GM12878 (cell line): ENCODE data around the gene EYS. TPM values are rescaled to one million over a fixed set of nuclear protein-coding genes. Genes with fewer than 3 reads are reported as not detected.
A peak's percentile ranks its signal among the peaks of the same experiment; 100 is the strongest.

Source experiments
- ATAC-seq: fragments of 200-7000 bp; cut with Tn5 transposase; 3 replicates; pipeline ENCODE4 v1.9.1; 2020; ENCODE audit warnings: mild to moderate bottlenecking, moderate library complexity
- BruUV-seq: library from RNA; stranded (reverse); fragments of 400-500 nt; replicated peaks from 2 replicates; lab custom pipeline; 2021; lab: Mats Ljungman, UMichigan
- CTCF ChIA-PET: fragments of 300-600 bp; sonication (Branson Sonifier 250); formaldehyde crosslinking; extraction: SDS; loops from one replicate; lab custom pipeline; 2021; ENCODE audit warnings: inconsistent platforms; lab: Yijun Ruan, JAX
- POLR2A ChIA-PET: fragments of 350-600 bp; formaldehyde crosslinking; extraction: SDS; loops from one replicate; lab custom pipeline; 2021; ENCODE audit warnings: inconsistent platforms; lab: Charles Lee
- RAD21 ChIA-PET: fragments of 300-600 bp; sonication (Branson Sonifier 250); formaldehyde crosslinking; loops from one replicate; lab custom pipeline; 2023; ENCODE audit warnings: antibody characterized with exemption; ENCODE audit not compliant: unreplicated experiment; lab: Charles Lee
- SMC1A ChIA-PET: fragments of 300-600 bp; sonication (Branson Sonifier 250); formaldehyde crosslinking; loops from one replicate; lab custom pipeline; 2023; ENCODE audit not compliant: unreplicated experiment, uncharacterized antibody; lab: Charles Lee
- DNase-seq: peaks from one replicate; pipeline ENCODE4 v3.0.0-alpha.2; 2011; ENCODE audit warnings: low read depth, low spot score
- FAIRE-seq: peaks from 3 replicates; lab custom pipeline; 2011; peaks lifted over from hg19 to GRCh38; lab: Jason Lieb, UNC
- H2AFZ ChIP-seq: 2 replicates; pipeline ENCODE4 v1.6.0; 2011; ENCODE audit warnings: low read depth, low read length, control low read depth; ENCODE audit not compliant: control insufficient read depth
- H3K27ac ChIP-seq: 2 replicates; pipeline ENCODE4 v1.5.1; 2011; ENCODE audit warnings: control low read depth; ENCODE audit not compliant: control insufficient read depth, insufficient read depth
- H3K27me3 ChIP-seq, 2 experiments: replicated peaks in 1 of 2; 2 replicates each; pipeline versions ENCODE4 v1.6.0 to v1.6.1; 2011; ENCODE audit warnings: low read length in 1 of 2; ENCODE audit not compliant: control insufficient read depth in 2 of 2, insufficient read depth in 2 of 2
- H3K36me3 ChIP-seq, 2 experiments: 2 replicates each; pipeline ENCODE4 v1.5.1; 2011; ENCODE audit warnings: low read length in 1 of 2; ENCODE audit not compliant: control insufficient read depth in 2 of 2, insufficient read depth in 2 of 2
- H3K4me1 ChIP-seq: 2 replicates; pipeline ENCODE4 v1.6.1; 2011; ENCODE audit warnings: mild to moderate bottlenecking, low read length, moderate library complexity, mixed read lengths; ENCODE audit not compliant: control insufficient read depth, insufficient read depth
- H3K4me2 ChIP-seq: 2 replicates; pipeline ENCODE4 v1.6.0; 2011; ENCODE audit warnings: control low read depth; ENCODE audit not compliant: control insufficient read depth, insufficient read depth
- H3K4me3 ChIP-seq: fragments of 200-600 bp; sonication (generic); 2 replicates; pipeline ENCODE4 v1.5.1; 2016
- H3K79me2 ChIP-seq: 2 replicates; pipeline ENCODE4 v1.6.0; 2011; ENCODE audit warnings: low read length; ENCODE audit not compliant: control insufficient read depth, insufficient read depth
- H3K9ac ChIP-seq: 2 replicates; pipeline ENCODE4 v1.8.0; 2011; ENCODE audit warnings: low read length, control low read depth, mixed read lengths; ENCODE audit not compliant: control insufficient read depth, insufficient read depth
- H3K9me3 ChIP-seq: replicated peaks from 3 replicates; pipeline ENCODE4 v1.5.1; 2011; ENCODE audit warnings: mild to moderate bottlenecking, low read length; ENCODE audit not compliant: control insufficient read depth, insufficient read depth
- H4K20me1 ChIP-seq: 2 replicates; pipeline ENCODE4 v1.6.0; 2011; ENCODE audit not compliant: control insufficient read depth, insufficient read depth
- BCL11A ChIP-seq: IDR thresholded peaks from 2 replicates; pipeline ENCODE4 v1.6.1; 2011; ENCODE audit warnings: low read depth, low read length
- CEBPB ChIP-seq, 2 experiments: fragments of 150-350 bp in 1 of 2; IDR thresholded peaks; 2 replicates each; pipeline ENCODE4 v1.6.1; 2012 to 2014; ENCODE audit warnings: low read depth in 2 of 2, low read length in 2 of 2, borderline replicate concordance in 1 of 2, inconsistent platforms in 1 of 2
- CHD4 ChIP-seq: fragments of 200-600 bp; sonication (generic); IDR thresholded peaks from 2 replicates; pipeline ENCODE4 v1.6.1; 2016; ENCODE audit warnings: mild to moderate bottlenecking
- ESRRA ChIP-seq: IDR thresholded peaks from 2 replicates; pipeline ENCODE4 v1.6.1; 2012; ENCODE audit warnings: mild to moderate bottlenecking, low read length, improper control_type of control experiment
- HCFC1 ChIP-seq: fragments of 150-350 bp; IDR thresholded peaks from 2 replicates; pipeline ENCODE4 v1.6.1; 2014; ENCODE audit warnings: low read length
- KDM1A ChIP-seq: fragments of 200-600 bp; sonication (generic); IDR thresholded peaks from 2 replicates; pipeline ENCODE4 v1.6.1; 2016; ENCODE audit warnings: borderline replicate concordance
- NRF1 ChIP-seq: conservative IDR thresholded peaks from 2 replicates; pipeline ENCODE4 v1.6.1; 2011; ENCODE audit warnings: mild to moderate bottlenecking, low read depth, low read length, improper control_type of control experiment
- POLR2A ChIP-seq: IDR thresholded peaks from 2 replicates; pipeline ENCODE4 v1.6.1; 2011; ENCODE audit warnings: low read depth, mild to moderate bottlenecking, low read length
- SMAD5 ChIP-seq: IDR thresholded peaks from 2 replicates; pipeline ENCODE4 v1.6.1; 2016; ENCODE audit warnings: antibody characterized with exemption, low read depth
- ZSCAN29 ChIP-seq: fragments of 450-650 bp; IDR thresholded peaks from 2 replicates; pipeline ENCODE4 v1.6.1; 2017; ENCODE audit warnings: mild to moderate bottlenecking, moderate library complexity
- WGBS: methylation state at CpG from one replicate; pipeline ENCODE4 v1.1.6; 2016; ENCODE audit warnings: low lambda C conversion rate; ENCODE audit not compliant: insufficient replicate concordance, insufficient coverage; ENCODE audit errors: missing lambda C conversion rate; 5-methylcytosine and 5-hydroxymethylcytosine counted together
- in situ Hi-C: fragments of 300-500 bp; cut with MboI; formaldehyde crosslinking; loops from 9 replicates; pipeline ENCODE4 v1.14.3; 2018; ENCODE audit warnings: mixed read lengths
- intact Hi-C: fragments of 100-400 bp; cut with micrococcal nuclease; formaldehyde crosslinking; loops from one replicate; pipeline ENCODE4 v1.14.2; 2022; ENCODE audit not compliant: unreplicated experiment
- polyA plus RNA-seq, 11 experiments: library from polyadenylated mRNA; depleted of rRNA in 4 of 11; unstranded in 6 of 11; stranded (reverse) in 5 of 11; fragments of >200 nt; fragmentation: Nextera tagmentation in 4 of 11; fragmentation: Illumina TruSeq in 1 of 11; extraction: Ambion mirVana in 4 of 11; extraction: Trizol in 1 of 11; gene quantifications; 1 replicate in 1 of 11; 2 replicates in 10 of 11; pipeline versions ENCODE4 v1.2.1 to v1.2.3, GENCODE V29; 2011 to 2016; ENCODE audit warnings: inconsistent platforms in 2 of 11, missing spikeins in 2 of 11, low read depth in 1 of 11
- total RNA-seq, 4 experiments: library from RNA; depleted of rRNA in 3 of 4; stranded (reverse); fragments of >200 nt in 3 of 4; fragmentation: Illumina TruSeq in 1 of 4; extraction: Trizol in 1 of 4; gene quantifications; 2 replicates each; pipeline versions ENCODE4 v1.2.1 to v1.2.3, GENCODE V29; 2013 to 2021
- TF ChIP-seq, protein P1 (sequence below): IDR thresholded peaks from 2 replicates; pipeline ENCODE4 v1.6.1; 2011; ENCODE audit warnings: borderline replicate concordance, low read depth, mild to moderate bottlenecking, moderate library complexity, low read length; ENCODE audit not compliant: insufficient read depth, poor library complexity, severe bottlenecking
- TF ChIP-seq, protein P2 (sequence below): fragments of 450-650 bp; IDR thresholded peaks from 2 replicates; pipeline ENCODE4 v1.6.1; 2017; ENCODE audit warnings: mild to moderate bottlenecking
- TF ChIP-seq, protein P3 (sequence below): IDR thresholded peaks from 2 replicates; pipeline ENCODE4 v1.6.1; 2012; ENCODE audit warnings: low read depth, low read length, improper control_type of control experiment
- TF ChIP-seq, protein P4 (sequence below): IDR thresholded peaks from 2 replicates; pipeline ENCODE4 v1.6.1; 2011; ENCODE audit warnings: low read depth, low read length, improper control_type of control experiment, borderline replicate concordance

The EYS gene
- total and polyA plus RNA-seq, 10 of the 15 experiments (the other 5 are each of a cell fraction or from before 2014, with no cell fraction given): under 0.01 to 0.14 (median 0.02) TPM; not detected in 1

DNA sequence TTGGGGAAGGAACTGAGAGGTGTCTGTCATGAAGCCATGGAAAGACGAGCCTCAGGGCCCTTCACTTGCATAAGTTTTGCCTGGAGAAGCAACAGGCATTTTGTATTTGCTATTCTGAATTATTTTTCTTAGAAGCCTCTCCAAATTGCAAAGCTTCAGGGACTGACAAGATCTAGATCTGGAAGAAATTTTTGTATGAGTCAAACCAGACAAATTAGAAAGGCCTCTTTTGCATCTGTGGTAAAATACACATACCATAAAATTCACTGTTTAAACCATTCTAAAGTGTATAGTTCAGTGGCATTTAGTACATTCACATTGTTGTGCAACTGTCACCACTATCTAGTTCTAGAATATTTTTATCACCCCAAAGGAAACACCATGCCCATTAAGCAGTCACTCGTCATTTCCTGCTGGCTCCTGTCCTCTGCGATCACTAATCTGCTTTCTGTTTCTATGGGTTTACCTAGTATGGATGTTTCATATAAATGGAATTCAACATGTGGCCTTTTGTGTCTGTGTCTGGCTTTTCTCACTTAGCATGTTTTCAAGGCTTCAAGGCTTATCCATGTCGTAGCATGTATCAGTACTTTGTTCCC, 1802.3 kb downstream of the EYS start:
- intact Hi-C loops: no loop called here
- in situ Hi-C loops: no loop called here
- ATAC-seq: peak; percentile 66
- no peaks in the 10 kb centered on the region for H3K27me3 ChIP-seq
- TF ChIP-seq NRF1 (no peak), HCFC1 (no peak), BCL11A (no peak), POLR2A (no peak), CEBPB (IDR thresholded peaks at IDR 0.05; ENCODE audit: borderline replicate concordance in 1 of 2, low read depth in 2 of 2, low read length in 2 of 2) (no peak), ZSCAN29 (no peak), ESRRA (no peak), KDM1A (no peak), CHD4 (no peak), SMAD5 (no peak)
- TF ChIP-seq, protein P1, sequence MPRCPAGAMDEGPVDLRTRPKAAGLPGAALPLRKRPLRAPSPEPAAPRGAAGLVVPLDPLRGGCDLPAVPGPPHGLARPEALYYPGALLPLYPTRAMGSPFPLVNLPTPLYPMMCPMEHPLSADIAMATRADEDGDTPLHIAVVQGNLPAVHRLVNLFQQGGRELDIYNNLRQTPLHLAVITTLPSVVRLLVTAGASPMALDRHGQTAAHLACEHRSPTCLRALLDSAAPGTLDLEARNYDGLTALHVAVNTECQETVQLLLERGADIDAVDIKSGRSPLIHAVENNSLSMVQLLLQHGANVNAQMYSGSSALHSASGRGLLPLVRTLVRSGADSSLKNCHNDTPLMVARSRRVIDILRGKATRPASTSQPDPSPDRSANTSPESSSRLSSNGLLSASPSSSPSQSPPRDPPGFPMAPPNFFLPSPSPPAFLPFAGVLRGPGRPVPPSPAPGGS: no peak
- TF ChIP-seq, protein P2, sequence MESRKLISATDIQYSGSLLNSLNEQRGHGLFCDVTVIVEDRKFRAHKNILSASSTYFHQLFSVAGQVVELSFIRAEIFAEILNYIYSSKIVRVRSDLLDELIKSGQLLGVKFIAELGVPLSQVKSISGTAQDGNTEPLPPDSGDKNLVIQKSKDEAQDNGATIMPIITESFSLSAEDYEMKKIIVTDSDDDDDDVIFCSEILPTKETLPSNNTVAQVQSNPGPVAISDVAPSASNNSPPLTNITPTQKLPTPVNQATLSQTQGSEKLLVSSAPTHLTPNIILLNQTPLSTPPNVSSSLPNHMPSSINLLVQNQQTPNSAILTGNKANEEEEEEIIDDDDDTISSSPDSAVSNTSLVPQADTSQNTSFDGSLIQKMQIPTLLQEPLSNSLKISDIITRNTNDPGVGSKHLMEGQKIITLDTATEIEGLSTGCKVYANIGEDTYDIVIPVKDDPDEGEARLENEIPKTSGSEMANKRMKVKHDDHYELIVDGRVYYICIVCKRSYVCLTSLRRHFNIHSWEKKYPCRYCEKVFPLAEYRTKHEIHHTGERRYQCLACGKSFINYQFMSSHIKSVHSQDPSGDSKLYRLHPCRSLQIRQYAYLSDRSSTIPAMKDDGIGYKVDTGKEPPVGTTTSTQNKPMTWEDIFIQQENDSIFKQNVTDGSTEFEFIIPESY: no peak
- TF ChIP-seq, protein P3, sequence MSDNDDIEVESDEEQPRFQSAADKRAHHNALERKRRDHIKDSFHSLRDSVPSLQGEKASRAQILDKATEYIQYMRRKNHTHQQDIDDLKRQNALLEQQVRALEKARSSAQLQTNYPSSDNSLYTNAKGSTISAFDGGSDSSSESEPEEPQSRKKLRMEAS: no peak
- TF ChIP-seq, protein P4, sequence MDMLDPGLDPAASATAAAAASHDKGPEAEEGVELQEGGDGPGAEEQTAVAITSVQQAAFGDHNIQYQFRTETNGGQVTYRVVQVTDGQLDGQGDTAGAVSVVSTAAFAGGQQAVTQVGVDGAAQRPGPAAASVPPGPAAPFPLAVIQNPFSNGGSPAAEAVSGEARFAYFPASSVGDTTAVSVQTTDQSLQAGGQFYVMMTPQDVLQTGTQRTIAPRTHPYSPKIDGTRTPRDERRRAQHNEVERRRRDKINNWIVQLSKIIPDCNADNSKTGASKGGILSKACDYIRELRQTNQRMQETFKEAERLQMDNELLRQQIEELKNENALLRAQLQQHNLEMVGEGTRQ: no peak
- WGBS: 39% methylated on average over 4 of the region's 4 CpGs
- H3K4me1 ChIP-seq: no peaks in the 10 kb centered on the region
- no TSS peak for BruUV-seq
- no peak overlapping the region for H3K9ac ChIP-seq
- CTCF ChIA-PET: no interaction called here
- POLR2A ChIA-PET: no interaction called here
- H2AFZ ChIP-seq: no peak overlapping the region
- no peaks in the 10 kb centered on the region for H3K9me3 ChIP-seq
- H3K27ac ChIP-seq: no peak overlapping the region
- FAIRE-seq: no peak
- H4K20me1 ChIP-seq: no peaks in the 10 kb centered on the region
- no peak overlapping the region for H3K4me2 ChIP-seq
- SMC1A ChIA-PET: no interaction called here
- no peaks in the 10 kb centered on the region for H3K79me2 ChIP-seq
- DNase-seq: no peak
- RAD21 ChIA-PET: no interaction called here
- no peaks in the 10 kb centered on the region for H3K36me3 ChIP-seq
- H3K4me3 ChIP-seq: no peak overlapping the region
